Measurements from ENCODE around the gene ST7.

ST7 gene

DNA sequence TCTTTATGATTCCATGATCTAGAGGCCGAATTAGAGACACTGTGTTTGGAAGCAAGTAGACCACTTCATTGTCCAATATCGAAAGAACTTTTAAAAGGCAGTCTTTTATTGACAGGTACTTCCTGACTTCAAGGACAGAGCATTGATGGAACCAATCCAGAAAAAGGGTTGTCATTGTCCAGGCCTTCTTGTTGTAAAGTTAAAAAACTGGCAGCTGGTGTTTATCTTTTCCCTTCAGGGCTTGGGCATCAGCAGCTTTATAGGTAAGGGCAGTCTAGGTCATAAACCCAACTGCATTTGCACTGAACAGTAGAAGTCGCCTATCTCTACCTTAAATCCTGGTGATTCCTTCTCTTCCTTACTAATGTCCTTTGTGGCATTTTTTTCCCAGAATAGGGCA, 95.6 kb downstream of the ST7 start:
- Histone ChIP-seq H3K4me1 (ENCODE audit: control insufficient read depth, insufficient read depth, low read length) (peaks cover 5% of the 10 kb centered on the region), H3K4me3 (ENCODE audit: low read length) (no peak overlapping the region), H3K27me3 (ENCODE audit: control insufficient read depth, insufficient read depth, low read length) (no peaks in the 10 kb centered on the region), H3K36me3 (ENCODE audit: control insufficient read depth, insufficient read depth, low read length) (no peaks in the 10 kb centered on the region), H3K27ac (ENCODE audit: low read depth, low read length) (no peak overlapping the region), H3K9ac (ENCODE audit: low read length) (no peak overlapping the region)

DNA sequence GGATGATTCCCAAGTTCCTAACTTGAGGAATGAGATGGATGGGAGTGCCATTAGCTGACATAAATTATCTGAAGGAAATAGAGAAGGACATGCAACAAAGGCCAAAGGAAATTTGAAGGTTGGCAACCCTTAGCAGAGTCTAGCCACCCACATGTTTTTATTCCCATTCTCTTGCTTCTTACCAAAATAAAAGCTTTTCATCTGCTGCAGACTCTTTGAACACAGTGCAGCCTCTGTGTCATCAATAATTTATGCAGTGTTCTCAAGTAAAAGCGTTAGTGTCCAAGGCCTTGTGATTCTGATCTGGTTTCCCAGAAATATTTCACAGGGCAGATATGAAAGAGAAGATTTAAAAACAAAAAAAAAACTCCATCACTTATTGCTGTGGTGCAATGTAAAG, 98.5 kb downstream of the ST7 start:
- no peak overlapping the region for H3K27ac ChIP-seq (ENCODE audit: low read depth, low read length)
- no peak overlapping the region for H3K9ac ChIP-seq (ENCODE audit: low read length)
- no peaks in the 10 kb centered on the region for H3K4me1 ChIP-seq (ENCODE audit: control insufficient read depth, insufficient read depth, low read length)
- H3K4me3 ChIP-seq (ENCODE audit: low read length): no peak overlapping the region
- no peaks in the 10 kb centered on the region for H3K27me3 ChIP-seq (ENCODE audit: control insufficient read depth, insufficient read depth, low read length)
- no peaks in the 10 kb centered on the region for H3K36me3 ChIP-seq (ENCODE audit: control insufficient read depth, insufficient read depth, low read length)

DNA sequence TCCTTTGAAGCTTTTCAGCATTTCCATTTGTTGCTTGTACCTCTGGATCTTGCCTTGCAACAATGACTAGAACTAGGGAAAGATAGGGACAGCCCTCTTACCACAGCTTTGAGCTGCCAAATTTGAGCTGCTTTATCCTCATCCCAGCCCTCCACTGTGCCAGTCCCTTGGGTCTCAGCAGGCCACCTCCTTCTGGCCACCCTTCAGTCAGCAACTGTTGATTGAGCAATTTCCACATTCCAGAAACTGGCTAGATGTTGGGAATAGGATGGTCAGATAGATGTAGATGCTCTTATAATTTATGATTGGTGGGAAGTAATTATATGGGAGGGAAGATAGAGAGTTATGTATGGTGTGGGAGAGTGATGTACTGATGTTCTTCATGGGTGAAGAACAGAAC, 100.1 kb downstream of the ST7 start:
- no peak overlapping the region for H3K27ac ChIP-seq (ENCODE audit: low read depth, low read length)
- no peaks in the 10 kb centered on the region for H3K4me1 ChIP-seq (ENCODE audit: control insufficient read depth, insufficient read depth, low read length)
- no peaks in the 10 kb centered on the region for H3K27me3 ChIP-seq (ENCODE audit: control insufficient read depth, insufficient read depth, low read length)

DNA sequence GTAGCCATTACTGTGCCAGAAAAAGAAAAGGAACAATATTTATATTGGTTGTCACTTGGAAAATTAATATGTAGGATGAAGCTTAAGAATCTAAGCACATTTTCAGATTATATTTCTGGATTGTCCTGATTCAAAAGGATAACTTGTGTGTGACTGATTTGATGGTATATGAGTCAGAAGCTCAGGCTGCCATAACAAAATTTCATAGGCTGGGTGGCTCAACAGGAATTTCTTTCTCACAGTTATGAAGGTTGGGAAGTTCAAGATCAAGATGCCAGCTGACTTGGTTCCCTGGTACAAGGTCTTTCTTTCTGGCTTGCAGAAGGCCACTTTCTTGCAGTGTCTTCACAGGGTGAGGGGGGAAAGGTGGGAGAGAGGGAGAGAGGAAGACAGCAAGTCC, 108.5 kb downstream of the ST7 start:
- no peaks in the 10 kb centered on the region for H3K36me3 ChIP-seq (ENCODE audit: control insufficient read depth, insufficient read depth, low read length)
- no peak overlapping the region for H3K27ac ChIP-seq (ENCODE audit: low read depth, low read length)
- no peak overlapping the region for H3K9ac ChIP-seq (ENCODE audit: low read length)
- no peak overlapping the region for H3K4me3 ChIP-seq (ENCODE audit: low read length)
- no peaks in the 10 kb centered on the region for H3K27me3 ChIP-seq (ENCODE audit: control insufficient read depth, insufficient read depth, low read length)
- no peaks in the 10 kb centered on the region for H3K4me1 ChIP-seq (ENCODE audit: control insufficient read depth, insufficient read depth, low read length)

More for the DNA sequence above, 100.1 kb downstream of the ST7 start:
- H3K4me3 ChIP-seq (ENCODE audit: low read length): no peak overlapping the region
- no peak overlapping the region for H3K9ac ChIP-seq (ENCODE audit: low read length)
- H3K36me3 ChIP-seq (ENCODE audit: control insufficient read depth, insufficient read depth, low read length): no peaks in the 10 kb centered on the region

- Histone ChIP-seq H3K4me1 (ENCODE audit: control insufficient read depth, insufficient read depth, low read length) (no peaks in the 10 kb centered on the region), H3K27me3 (ENCODE audit: control insufficient read depth, insufficient read depth, low read length) (no peaks in the 10 kb centered on the region), H3K27ac (ENCODE audit: low read depth, low read length) (no peak overlapping the region), H3K36me3 (ENCODE audit: control insufficient read depth, insufficient read depth, low read length) (no peaks in the 10 kb centered on the region), H3K9ac (ENCODE audit: low read length) (no peak overlapping the region), H3K4me3 (ENCODE audit: low read length) (no peak overlapping the region)
Observed at GRCh38 chr7:117062300-117062699, 109.0 kb downstream of the ST7 start.

GRCh38 chr7:117064688-117065087, 111.4 kb downstream of the ST7 start:
- Histone ChIP-seq H3K36me3 (ENCODE audit: control insufficient read depth, insufficient read depth, low read length) (no peaks in the 10 kb centered on the region), H3K27ac (ENCODE audit: low read depth, low read length) (no peak overlapping the region), H3K9ac (ENCODE audit: low read length) (no peak overlapping the region), H3K4me1 (ENCODE audit: control insufficient read depth, insufficient read depth, low read length) (no peaks in the 10 kb centered on the region), H3K4me3 (ENCODE audit: low read length) (no peak overlapping the region), H3K27me3 (ENCODE audit: control insufficient read depth, insufficient read depth, low read length) (no peaks in the 10 kb centered on the region)

- Histone ChIP-seq H3K27ac (ENCODE audit: low read depth, low read length) (no peak overlapping the region), H3K36me3 (ENCODE audit: control insufficient read depth, insufficient read depth, low read length) (no peaks in the 10 kb centered on the region), H3K4me3 (ENCODE audit: low read length) (no peak overlapping the region), H3K27me3 (ENCODE audit: control insufficient read depth, insufficient read depth, low read length) (no peaks in the 10 kb centered on the region), H3K4me1 (ENCODE audit: control insufficient read depth, insufficient read depth, low read length) (no peaks in the 10 kb centered on the region), H3K9ac (ENCODE audit: low read length) (no peak overlapping the region)
Observed at GRCh38 chr7:117065571-117066150, 112.4 kb downstream of the ST7 start.

- Histone ChIP-seq H3K4me1 (ENCODE audit: control insufficient read depth, insufficient read depth, low read length) (no peaks in the 10 kb centered on the region), H3K27me3 (ENCODE audit: control insufficient read depth, insufficient read depth, low read length) (no peaks in the 10 kb centered on the region), H3K9ac (ENCODE audit: low read length) (no peak overlapping the region), H3K4me3 (ENCODE audit: low read length) (no peak overlapping the region), H3K36me3 (ENCODE audit: control insufficient read depth, insufficient read depth, low read length) (no peaks in the 10 kb centered on the region), H3K27ac (ENCODE audit: low read depth, low read length) (no peak overlapping the region)
Observed at GRCh38 chr7:117066668-117067067, 113.4 kb downstream of the ST7 start.

- no peak overlapping the region for H3K27ac ChIP-seq (ENCODE audit: low read depth, low read length)
- no peak overlapping the region for H3K9ac ChIP-seq (ENCODE audit: low read length)
- peaks cover 6% of the 10 kb centered on the region for H3K4me1 ChIP-seq (ENCODE audit: control insufficient read depth, insufficient read depth, low read length)
- H3K27me3 ChIP-seq (ENCODE audit: control insufficient read depth, insufficient read depth, low read length): no peaks in the 10 kb centered on the region
- no peak overlapping the region for H3K4me3 ChIP-seq (ENCODE audit: low read length)
- no peaks in the 10 kb centered on the region for H3K36me3 ChIP-seq (ENCODE audit: control insufficient read depth, insufficient read depth, low read length)
Observed at GRCh38 chr7:117067340-117067739, 114.0 kb downstream of the ST7 start.

DNA sequence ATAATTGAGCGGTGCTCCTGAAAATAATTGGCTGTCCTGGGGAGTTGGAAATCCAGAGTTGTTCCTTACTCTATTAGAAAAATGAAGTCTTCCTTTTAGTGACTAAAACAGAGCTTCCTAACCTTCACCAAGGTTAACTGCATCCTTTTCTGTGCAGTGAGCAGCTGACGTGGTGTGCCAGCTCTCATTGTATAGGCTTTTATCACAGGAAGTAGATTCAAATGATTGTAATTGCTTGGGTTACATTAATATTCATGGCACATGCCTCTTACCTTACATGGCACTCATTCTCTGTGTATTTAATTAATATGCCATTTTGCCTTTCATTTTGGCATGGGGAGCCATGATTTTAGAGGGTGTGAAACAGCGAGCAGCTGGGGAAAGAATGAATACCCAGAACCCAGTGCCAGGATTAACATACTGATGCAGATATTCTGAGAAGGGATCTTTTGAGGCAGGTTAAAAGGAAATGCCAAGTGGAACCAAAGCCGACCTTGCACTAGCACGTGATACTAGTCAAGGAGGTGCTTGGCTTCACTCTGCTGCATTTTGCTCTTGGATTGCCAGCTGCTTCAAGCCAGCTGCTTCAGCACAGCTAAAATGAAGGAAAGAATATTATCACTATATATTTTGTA, 115.3 kb downstream of the ST7 start:
- no peak overlapping the region for H3K4me3 ChIP-seq (ENCODE audit: low read length)

DNA sequence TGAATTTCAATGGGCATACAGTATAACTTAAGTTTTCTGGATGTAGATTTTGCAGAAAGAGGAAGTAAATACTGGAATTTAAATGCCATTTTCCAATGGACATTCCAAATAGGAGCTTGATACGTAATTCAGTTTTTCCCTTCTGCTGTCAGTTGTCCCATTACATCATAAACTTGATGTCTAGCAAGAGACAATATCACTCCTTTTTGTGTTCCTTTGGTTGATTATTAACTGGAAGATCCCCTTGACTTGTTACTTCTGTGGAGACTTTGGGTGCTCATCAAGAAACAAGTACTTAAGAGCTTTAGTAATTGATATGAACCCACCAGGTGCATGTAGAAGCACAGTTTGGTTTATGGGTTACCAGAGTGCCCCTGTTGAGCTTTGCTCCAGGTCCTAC, 116.1 kb downstream of the ST7 start:
- no peaks in the 10 kb centered on the region for H3K36me3 ChIP-seq (ENCODE audit: control insufficient read depth, insufficient read depth, low read length)
- no peak overlapping the region for H3K9ac ChIP-seq (ENCODE audit: low read length)
- no peaks in the 10 kb centered on the region for H3K27me3 ChIP-seq (ENCODE audit: control insufficient read depth, insufficient read depth, low read length)
- H3K27ac ChIP-seq (ENCODE audit: low read depth, low read length): no peak overlapping the region
- no peak overlapping the region for H3K4me3 ChIP-seq (ENCODE audit: low read length)
- H3K4me1 ChIP-seq (ENCODE audit: control insufficient read depth, insufficient read depth, low read length): peaks cover 10% of the 10 kb centered on the region

More for the DNA sequence above, 115.3 kb downstream of the ST7 start:
- peaks cover 10% of the 10 kb centered on the region for H3K4me1 ChIP-seq (ENCODE audit: control insufficient read depth, insufficient read depth, low read length)
- no peaks in the 10 kb centered on the region for H3K36me3 ChIP-seq (ENCODE audit: control insufficient read depth, insufficient read depth, low read length)
- no peaks in the 10 kb centered on the region for H3K27me3 ChIP-seq (ENCODE audit: control insufficient read depth, insufficient read depth, low read length)
- no peak overlapping the region for H3K27ac ChIP-seq (ENCODE audit: low read depth, low read length)
- H3K9ac ChIP-seq (ENCODE audit: low read length): no peak overlapping the region

GRCh38 chr7:117071551-117071950, 118.2 kb downstream of the ST7 start:
- peaks cover 10% of the 10 kb centered on the region for H3K4me1 ChIP-seq (ENCODE audit: control insufficient read depth, insufficient read depth, low read length)
- no peaks in the 10 kb centered on the region for H3K36me3 ChIP-seq (ENCODE audit: control insufficient read depth, insufficient read depth, low read length)
- no peak overlapping the region for H3K4me3 ChIP-seq (ENCODE audit: low read length)

DNA sequence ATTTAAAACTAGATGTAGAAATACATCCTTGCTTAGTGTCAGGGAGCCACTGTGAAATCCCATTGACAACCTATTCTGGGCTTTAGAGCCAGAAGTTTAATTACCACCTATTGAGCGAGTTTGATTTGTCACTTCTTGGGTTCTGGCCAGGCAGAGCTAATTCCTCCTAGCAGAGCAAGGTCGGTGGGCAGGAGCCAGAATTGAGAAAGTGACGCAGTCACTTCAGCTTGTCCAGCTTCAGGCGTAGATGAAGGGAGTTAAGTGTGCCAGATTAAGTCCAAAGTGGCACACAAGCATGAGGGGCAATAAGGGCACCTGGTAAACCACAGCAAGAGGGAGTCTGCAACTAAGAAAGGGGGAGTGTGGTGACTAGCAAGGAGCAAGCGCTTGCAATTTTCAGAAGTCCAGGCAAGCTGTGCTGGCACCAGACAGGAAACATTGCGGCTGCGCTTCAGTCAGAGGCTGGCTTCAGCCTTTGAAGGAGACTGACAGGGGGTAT, 119.4 kb downstream of the ST7 start:
- Histone ChIP-seq H3K27ac (ENCODE audit: low read depth, low read length) (no peak overlapping the region), H3K9ac (ENCODE audit: low read length) (no peak overlapping the region), H3K4me3 (ENCODE audit: low read length) (no peak overlapping the region), H3K36me3 (ENCODE audit: control insufficient read depth, insufficient read depth, low read length) (no peaks in the 10 kb centered on the region), H3K4me1 (ENCODE audit: control insufficient read depth, insufficient read depth, low read length) (peaks cover 10% of the 10 kb centered on the region), H3K27me3 (ENCODE audit: control insufficient read depth, insufficient read depth, low read length) (no peaks in the 10 kb centered on the region)

More at GRCh38 chr7:117071551-117071950, 118.2 kb downstream of the ST7 start:
- no peak overlapping the region for H3K27ac ChIP-seq (ENCODE audit: low read depth, low read length)
- no peak overlapping the region for H3K9ac ChIP-seq (ENCODE audit: low read length)
- H3K27me3 ChIP-seq (ENCODE audit: control insufficient read depth, insufficient read depth, low read length): no peaks in the 10 kb centered on the region

All from rectal smooth muscle tissue (tissue), 1 donor.